Measurements from ENCODE around the gene AUTS2. TPM values are rescaled to one million over a fixed set of nuclear protein-coding genes. Genes with fewer than 3 reads are reported as not detected.

The AUTS2 gene
- total RNA-seq, 1 donor from 2014 or later: 95.3 TPM

GRCh38 chr7:69624435-69625230 is 26.4 kb downstream of the AUTS2 start:
- no peak for DNase-seq

GRCh38 chr7:69625238-69625637 is 27.0 kb downstream of the AUTS2 start:
- DNase-seq: no peak

- no peak for DNase-seq
These were observed 27.5 kb downstream of the AUTS2 start for GRCh38 chr7:69625798-69626197.

- no peak for DNase-seq
These were observed 32.0 kb downstream of the AUTS2 start for GRCh38 chr7:69630292-69630691.

- DNase-seq: no peak
These were observed 32.9 kb downstream of the AUTS2 start for GRCh38 chr7:69631131-69631530.

GRCh38 chr7:69632280-69632679 is 34.0 kb downstream of the AUTS2 start:
- DNase-seq: no peak

GRCh38 chr7:69633122-69633831 is 35.0 kb downstream of the AUTS2 start:
- peak; percentile 2 for DNase-seq

- DNase-seq: no peak
These were observed 37.4 kb downstream of the AUTS2 start for GRCh38 chr7:69635555-69636185.

- DNase-seq: no peak
These were observed 40.4 kb downstream of the AUTS2 start for GRCh38 chr7:69638674-69639073.

GRCh38 chr7:69640216-69640615 is 41.9 kb downstream of the AUTS2 start:
- no peak for DNase-seq

- DNase-seq: no peak
These were observed 42.8 kb downstream of the AUTS2 start for GRCh38 chr7:69640925-69641594.

- no peak for DNase-seq
These were observed 45.0 kb downstream of the AUTS2 start for GRCh38 chr7:69643265-69643664.

- DNase-seq: no peak
These were observed 45.6 kb downstream of the AUTS2 start for GRCh38 chr7:69643708-69644445.

GRCh38 chr7:69645683-69646082 is 47.4 kb downstream of the AUTS2 start:
- DNase-seq: no peak

GRCh38 chr7:69651101-69651590 is 52.9 kb downstream of the AUTS2 start:
- no peak for DNase-seq

GRCh38 chr7:69652947-69653701 is 54.8 kb downstream of the AUTS2 start:
- DNase-seq: no peak

- no peak for DNase-seq
These were observed 55.5 kb downstream of the AUTS2 start for GRCh38 chr7:69653806-69654205.

GRCh38 chr7:69654381-69654780 is 56.1 kb downstream of the AUTS2 start:
- DNase-seq: no peak

- DNase-seq: no peak
These were observed 56.8 kb downstream of the AUTS2 start for GRCh38 chr7:69654849-69655707.

- DNase-seq: no peak
These were observed 57.8 kb downstream of the AUTS2 start for GRCh38 chr7:69656077-69656476.

Measured in occipital lobe (tissue), 2 donors.